GM12878 (cell line): ENCODE measurements around the gene GOLGA6A. TPM values are rescaled to one million over a fixed set of nuclear protein-coding genes. Genes with fewer than 3 reads are reported as not detected.

ENCODE experiments used
- ATAC-seq: fragments of 200-7000 bp; cut with Tn5 transposase; 3 replicates; pipeline ENCODE4 v1.9.1; 2020; ENCODE audit warnings: mild to moderate bottlenecking, moderate library complexity
- BruUV-seq: library from RNA; stranded (reverse); fragments of 400-500 nt; replicated peaks from 2 replicates; lab custom pipeline; 2021; lab: Mats Ljungman, UMichigan
- CTCF ChIA-PET: fragments of 300-600 bp; sonication (Branson Sonifier 250); formaldehyde crosslinking; extraction: SDS; loops from one replicate; lab custom pipeline; 2021; ENCODE audit warnings: inconsistent platforms; lab: Yijun Ruan, JAX
- POLR2A ChIA-PET: fragments of 350-600 bp; formaldehyde crosslinking; extraction: SDS; loops from one replicate; lab custom pipeline; 2021; ENCODE audit warnings: inconsistent platforms; lab: Charles Lee
- RAD21 ChIA-PET: fragments of 300-600 bp; sonication (Branson Sonifier 250); formaldehyde crosslinking; loops from one replicate; lab custom pipeline; 2023; ENCODE audit warnings: antibody characterized with exemption; ENCODE audit not compliant: unreplicated experiment; lab: Charles Lee
- SMC1A ChIA-PET: fragments of 300-600 bp; sonication (Branson Sonifier 250); formaldehyde crosslinking; loops from one replicate; lab custom pipeline; 2023; ENCODE audit not compliant: unreplicated experiment, uncharacterized antibody; lab: Charles Lee
- DNase-seq: peaks from one replicate; pipeline ENCODE4 v3.0.0-alpha.2; 2011; ENCODE audit warnings: low read depth, low spot score
- FAIRE-seq: peaks from 3 replicates; lab custom pipeline; 2011; peaks lifted over from hg19 to GRCh38; lab: Jason Lieb, UNC
- H2AFZ ChIP-seq: 2 replicates; pipeline ENCODE4 v1.6.0; 2011; ENCODE audit warnings: low read depth, low read length, control low read depth; ENCODE audit not compliant: control insufficient read depth
- H3K27ac ChIP-seq: 2 replicates; pipeline ENCODE4 v1.5.1; 2011; ENCODE audit warnings: control low read depth; ENCODE audit not compliant: control insufficient read depth, insufficient read depth
- H3K27me3 ChIP-seq, 2 experiments: replicated peaks in 1 of 2; 2 replicates each; pipeline versions ENCODE4 v1.6.0 to v1.6.1; 2011; ENCODE audit warnings: low read length in 1 of 2; ENCODE audit not compliant: control insufficient read depth in 2 of 2, insufficient read depth in 2 of 2
- H3K36me3 ChIP-seq, 2 experiments: 2 replicates each; pipeline ENCODE4 v1.5.1; 2011; ENCODE audit warnings: low read length in 1 of 2; ENCODE audit not compliant: control insufficient read depth in 2 of 2, insufficient read depth in 2 of 2
- H3K4me1 ChIP-seq: 2 replicates; pipeline ENCODE4 v1.6.1; 2011; ENCODE audit warnings: mild to moderate bottlenecking, low read length, moderate library complexity, mixed read lengths; ENCODE audit not compliant: control insufficient read depth, insufficient read depth
- H3K4me2 ChIP-seq: 2 replicates; pipeline ENCODE4 v1.6.0; 2011; ENCODE audit warnings: control low read depth; ENCODE audit not compliant: control insufficient read depth, insufficient read depth
- H3K4me3 ChIP-seq: fragments of 200-600 bp; sonication (generic); 2 replicates; pipeline ENCODE4 v1.5.1; 2016
- H3K79me2 ChIP-seq: 2 replicates; pipeline ENCODE4 v1.6.0; 2011; ENCODE audit warnings: low read length; ENCODE audit not compliant: control insufficient read depth, insufficient read depth
- H3K9ac ChIP-seq: 2 replicates; pipeline ENCODE4 v1.8.0; 2011; ENCODE audit warnings: low read length, control low read depth, mixed read lengths; ENCODE audit not compliant: control insufficient read depth, insufficient read depth
- H3K9me3 ChIP-seq: replicated peaks from 3 replicates; pipeline ENCODE4 v1.5.1; 2011; ENCODE audit warnings: mild to moderate bottlenecking, low read length; ENCODE audit not compliant: control insufficient read depth, insufficient read depth
- H4K20me1 ChIP-seq: 2 replicates; pipeline ENCODE4 v1.6.0; 2011; ENCODE audit not compliant: control insufficient read depth, insufficient read depth
- IKZF1 ChIP-seq: fragments of 450-650 bp; conservative IDR thresholded peaks from 2 replicates; pipeline ENCODE4 v1.6.1; 2017; ENCODE audit warnings: antibody characterized with exemption, mild to moderate bottlenecking
- MXI1 ChIP-seq: fragments of 150-350 bp; IDR thresholded peaks from 2 replicates; pipeline ENCODE4 v1.6.1; 2011; ENCODE audit warnings: low read depth, mild to moderate bottlenecking, inconsistent platforms, low read length, improper control_type of control experiment
- NFYB ChIP-seq: IDR thresholded peaks from 2 replicates; pipeline ENCODE4 v1.6.1; 2011; ENCODE audit warnings: low read depth, mild to moderate bottlenecking, low read length, improper control_type of control experiment, moderate library complexity; ENCODE audit not compliant: insufficient read depth
- POLR2A ChIP-seq: IDR thresholded peaks from 2 replicates; pipeline ENCODE4 v1.6.1; 2011; ENCODE audit warnings: low read depth, mild to moderate bottlenecking, low read length
- RELA ChIP-seq: fragments of 450-650 bp; IDR thresholded peaks from 2 replicates; pipeline ENCODE4 v1.8.0; 2014; ENCODE audit warnings: borderline replicate concordance; ENCODE audit not compliant: partially characterized antibody
- RUNX3 ChIP-seq: IDR thresholded peaks from 2 replicates; pipeline ENCODE4 v1.6.1; 2012; ENCODE audit warnings: low read length, inconsistent platforms
- SIX5 ChIP-seq: IDR thresholded peaks from 2 replicates; pipeline ENCODE4 v1.6.1; 2011; ENCODE audit warnings: mild to moderate bottlenecking, low read depth, low read length, moderate library complexity; ENCODE audit not compliant: severe bottlenecking
- SMARCA5 ChIP-seq: fragments of 450-650 bp; IDR thresholded peaks from 2 replicates; pipeline ENCODE4 v1.6.1; 2017; ENCODE audit warnings: mild to moderate bottlenecking
- SREBF2 ChIP-seq: IDR thresholded peaks from 2 replicates; pipeline ENCODE4 v1.6.1; 2012; ENCODE audit warnings: mild to moderate bottlenecking, low read length
- SUPT20H ChIP-seq: IDR thresholded peaks from 2 replicates; pipeline ENCODE4 v1.6.1; 2011; ENCODE audit warnings: low read depth, mild to moderate bottlenecking, low read length, moderate library complexity, borderline replicate concordance; ENCODE audit not compliant: control insufficient read depth
- SUZ12 ChIP-seq: fragments of 200-600 bp; sonication (generic); IDR thresholded peaks from one replicate; pipeline ENCODE4 v1.6.1; 2018; ENCODE audit warnings: antibody characterized with exemption, mild to moderate bottlenecking; ENCODE audit not compliant: unreplicated experiment
- ZNF207 ChIP-seq: fragments of 450-650 bp; IDR thresholded peaks from 2 replicates; pipeline ENCODE4 v1.6.1; 2014; ENCODE audit warnings: antibody characterized with exemption, mild to moderate bottlenecking, borderline replicate concordance
- ZNF384 ChIP-seq: IDR thresholded peaks from 2 replicates; pipeline ENCODE4 v1.6.1; 2012; ENCODE audit warnings: low read depth, mild to moderate bottlenecking, low read length, improper control_type of control experiment, borderline replicate concordance
- WGBS: methylation state at CpG from one replicate; pipeline ENCODE4 v1.1.6; 2016; ENCODE audit warnings: low lambda C conversion rate; ENCODE audit not compliant: insufficient replicate concordance, insufficient coverage; ENCODE audit errors: missing lambda C conversion rate; 5-methylcytosine and 5-hydroxymethylcytosine counted together
- in situ Hi-C: fragments of 300-500 bp; cut with MboI; formaldehyde crosslinking; loops from 9 replicates; pipeline ENCODE4 v1.14.3; 2018; ENCODE audit warnings: mixed read lengths
- intact Hi-C: fragments of 100-400 bp; cut with micrococcal nuclease; formaldehyde crosslinking; loops from one replicate; pipeline ENCODE4 v1.14.2; 2022; ENCODE audit not compliant: unreplicated experiment
- polyA plus RNA-seq, 11 experiments: library from polyadenylated mRNA; depleted of rRNA in 4 of 11; unstranded in 6 of 11; stranded (reverse) in 5 of 11; fragments of >200 nt; fragmentation: Nextera tagmentation in 4 of 11; fragmentation: Illumina TruSeq in 1 of 11; extraction: Ambion mirVana in 4 of 11; extraction: Trizol in 1 of 11; gene quantifications; 1 replicate in 1 of 11; 2 replicates in 10 of 11; pipeline versions ENCODE4 v1.2.1 to v1.2.3, GENCODE V29; 2011 to 2016; ENCODE audit warnings: inconsistent platforms in 2 of 11, missing spikeins in 2 of 11, low read depth in 1 of 11
- total RNA-seq, 4 experiments: library from RNA; depleted of rRNA in 3 of 4; stranded (reverse); fragments of >200 nt in 3 of 4; fragmentation: Illumina TruSeq in 1 of 4; extraction: Trizol in 1 of 4; gene quantifications; 2 replicates each; pipeline versions ENCODE4 v1.2.1 to v1.2.3, GENCODE V29; 2013 to 2021
- TF ChIP-seq, protein P1 (sequence below): IDR thresholded peaks from 2 replicates; pipeline ENCODE4 v1.6.1; 2012; ENCODE audit warnings: low read depth, low read length, improper control_type of control experiment
- TF ChIP-seq, protein P2 (sequence below): IDR thresholded peaks from 2 replicates; pipeline ENCODE4 v1.6.1; 2011; ENCODE audit warnings: low read depth, mild to moderate bottlenecking, low read length, moderate library complexity, borderline replicate concordance; ENCODE audit errors: extremely low read depth

The GOLGA6A gene
- total and polyA plus RNA-seq, 10 of the 15 experiments (the other 5 are each of a cell fraction or from before 2014, with no cell fraction given), result not detected

DNA sequence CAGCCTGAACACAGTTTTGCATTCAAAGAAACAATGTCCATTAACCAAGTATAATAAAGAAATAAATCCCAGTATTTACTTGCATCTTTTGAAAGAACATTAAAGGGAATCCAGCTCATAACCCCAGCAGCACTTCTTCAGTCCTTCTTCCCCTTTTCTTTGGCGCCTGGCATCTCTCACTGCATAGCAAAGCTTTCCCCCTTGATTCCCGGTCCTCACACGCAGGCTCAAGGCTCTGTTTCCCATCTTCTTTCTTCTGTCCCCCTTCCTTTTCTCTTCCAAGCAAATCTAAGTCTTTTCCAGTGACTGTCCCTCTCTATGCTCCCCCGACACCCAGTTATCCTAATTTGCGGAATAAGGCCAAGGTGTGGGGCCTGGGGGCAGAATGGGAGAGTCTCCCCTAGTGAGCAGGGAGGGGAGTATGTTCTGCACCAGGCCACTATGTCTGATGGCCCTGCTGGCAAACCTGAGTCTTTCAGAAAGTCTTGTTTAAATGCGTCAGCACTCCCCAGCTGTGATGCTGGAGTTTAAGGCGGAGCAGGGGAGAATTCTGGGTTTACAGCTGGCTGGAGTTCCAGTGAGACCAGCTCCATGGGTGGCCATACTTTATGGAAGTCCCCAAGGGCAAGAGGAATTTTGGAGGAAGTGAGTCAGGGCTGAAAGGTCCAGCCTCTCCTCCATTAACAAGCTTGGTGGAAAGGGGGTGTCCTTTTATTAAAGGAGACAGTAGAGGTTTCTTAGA is 42.1 kb downstream of the GOLGA6A start:
- no peak overlapping the region for H3K4me2 ChIP-seq
- in situ Hi-C loops (no loop called here), intact Hi-C loops (no loop called here)
- H3K4me1 ChIP-seq, result no peaks in the 10 kb centered on the region
- H4K20me1 ChIP-seq, result no peaks in the 10 kb centered on the region
- FAIRE-seq, result no peak
- peaks cover 9 to 17% of the 10 kb centered on the region in 2 experiments for H3K36me3 ChIP-seq
- no peak overlapping the region for H3K4me3 ChIP-seq
- no peak overlapping the region for H3K27ac ChIP-seq
- ChIA-PET POLR2A (interaction anchor here (0.5 to 1.1 kb wide), 2 partner anchors 15 to 341 kb away, joined by 3 read pairs; no protein-coding TSS in a partner anchor), RAD21 (interaction anchor here (5.5 kb wide), 1 partner anchor 67 kb away, joined by 28 read pairs; no protein-coding TSS in a partner anchor), CTCF (interaction anchor here (0.6 to 5.1 kb wide), 7 partner anchors 8 to 397 kb away, joined by 3 to 30 read pairs (median 8); no protein-coding TSS in a partner anchor), SMC1A (interaction anchor here (1.8 kb wide), 1 partner anchor 67 kb away, joined by 7 read pairs; no protein-coding TSS in a partner anchor)
- H3K9me3 ChIP-seq, result no peaks in the 10 kb centered on the region
- no peaks in the 10 kb centered on the region for H3K27me3 ChIP-seq
- TF ChIP-seq NFYB (no peak), POLR2A (no peak), SUZ12 (no peak), SMARCA5 (no peak), ZNF384 (no peak), SREBF2 (no peak), IKZF1 (no peak), RUNX3 (no peak), ZNF207 (no peak), MXI1 (no peak), SIX5 (no peak), RELA (no peak), SUPT20H (no peak)
- TF ChIP-seq, protein P1, sequence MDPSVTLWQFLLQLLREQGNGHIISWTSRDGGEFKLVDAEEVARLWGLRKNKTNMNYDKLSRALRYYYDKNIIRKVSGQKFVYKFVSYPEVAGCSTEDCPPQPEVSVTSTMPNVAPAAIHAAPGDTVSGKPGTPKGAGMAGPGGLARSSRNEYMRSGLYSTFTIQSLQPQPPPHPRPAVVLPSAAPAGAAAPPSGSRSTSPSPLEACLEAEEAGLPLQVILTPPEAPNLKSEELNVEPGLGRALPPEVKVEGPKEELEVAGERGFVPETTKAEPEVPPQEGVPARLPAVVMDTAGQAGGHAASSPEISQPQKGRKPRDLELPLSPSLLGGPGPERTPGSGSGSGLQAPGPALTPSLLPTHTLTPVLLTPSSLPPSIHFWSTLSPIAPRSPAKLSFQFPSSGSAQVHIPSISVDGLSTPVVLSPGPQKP, result no peak
- TF ChIP-seq, protein P2, sequence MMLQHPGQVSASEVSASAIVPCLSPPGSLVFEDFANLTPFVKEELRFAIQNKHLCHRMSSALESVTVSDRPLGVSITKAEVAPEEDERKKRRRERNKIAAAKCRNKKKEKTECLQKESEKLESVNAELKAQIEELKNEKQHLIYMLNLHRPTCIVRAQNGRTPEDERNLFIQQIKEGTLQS, result no peak
- no peaks in the 10 kb centered on the region for H3K79me2 ChIP-seq
- 96% methylated on average over 7 of the region's 7 CpGs for WGBS
- no peak for DNase-seq
- H2AFZ ChIP-seq, result no peak overlapping the region
- no peak for ATAC-seq
- BruUV-seq, result no TSS peak
- H3K9ac ChIP-seq, result no peak overlapping the region
